ENCODE data around the gene ORMDL2. TPM values are rescaled to one million over a fixed set of nuclear protein-coding genes. Genes with fewer than 3 reads are reported as not detected.
"Not testable (repeated sequence)": the region's sequence is repeated elsewhere in the genome, so short reads cannot be mapped to it uniquely, and the experiment has no call there.

ORMDL2 gene
- polyA plus RNA-seq, 1 donor: 16.4 TPM

DNA sequence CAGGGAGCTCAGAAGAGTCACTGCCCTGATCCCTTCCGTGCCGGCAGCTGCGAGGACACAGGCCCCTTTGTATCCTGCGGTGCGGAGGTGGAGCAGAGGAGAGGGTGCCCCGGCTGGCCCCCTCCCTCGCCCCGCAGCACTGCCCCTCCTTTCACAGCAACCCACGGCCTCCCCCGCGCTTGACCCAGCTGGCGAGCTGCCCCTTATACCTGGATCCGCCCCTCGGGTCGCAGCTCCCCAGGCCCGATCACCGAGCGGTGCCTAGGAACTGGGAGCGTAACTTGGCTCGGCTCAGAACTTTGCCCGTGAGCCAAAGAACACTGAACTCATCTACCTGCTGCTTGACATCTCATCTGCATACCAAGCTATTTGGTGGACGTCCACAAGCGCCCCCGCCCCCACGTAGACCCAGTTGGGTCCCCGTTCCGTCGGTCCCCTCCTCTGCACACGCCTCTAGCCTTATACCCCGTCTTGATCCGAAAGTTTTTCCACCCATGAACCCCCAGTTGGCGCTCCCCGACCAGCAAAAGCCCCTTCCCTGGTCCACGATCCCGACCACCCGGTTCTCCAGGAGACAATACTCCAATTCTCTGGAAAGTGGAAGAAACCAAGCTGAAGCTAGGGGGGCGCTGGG lies 12.2 kb downstream of the ORMDL2 start:
- peak; percentile 54 for DNase-seq

DNA sequence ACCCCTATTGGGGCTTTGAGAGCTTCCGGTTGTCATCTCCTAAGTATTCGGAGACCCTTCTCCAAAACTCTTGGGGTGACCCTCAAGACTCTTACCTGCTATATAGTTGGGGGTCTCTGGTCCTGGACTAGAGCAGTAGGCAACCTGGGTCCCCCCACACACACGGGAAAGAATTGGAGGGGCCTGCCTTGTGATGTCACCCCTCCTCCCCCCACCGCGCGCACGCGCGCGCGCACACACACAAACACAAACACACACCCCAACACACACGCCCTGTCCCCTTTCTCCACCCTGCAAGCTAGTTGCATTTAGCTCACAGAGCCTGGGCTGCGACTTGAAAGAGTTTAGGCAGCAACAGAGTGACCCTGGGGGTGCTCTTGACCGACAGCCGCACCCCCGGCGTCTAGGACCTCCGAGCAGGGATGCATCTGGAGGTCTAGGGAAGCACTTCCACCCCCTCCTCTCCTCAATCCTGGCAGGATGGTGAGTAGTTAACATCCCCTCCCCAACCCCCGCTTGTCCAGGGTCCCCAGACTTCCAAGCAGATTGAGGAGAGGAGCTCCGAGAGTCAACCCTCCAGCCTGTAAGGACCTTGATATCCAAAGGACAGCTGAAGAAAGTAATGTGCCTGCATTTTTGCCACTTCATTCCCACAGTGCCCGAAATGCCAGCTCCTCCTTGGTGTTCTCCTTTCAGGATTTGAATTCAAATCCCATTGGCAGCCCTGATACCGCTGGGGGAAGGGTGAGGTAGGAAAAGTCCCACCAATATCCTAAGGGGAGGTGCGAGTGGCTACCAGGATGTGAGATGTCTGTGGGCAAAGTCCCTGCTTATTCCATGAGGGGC lies 13.0 kb downstream of the ORMDL2 start:
- peak; percentile 93 for DNase-seq

DNA sequence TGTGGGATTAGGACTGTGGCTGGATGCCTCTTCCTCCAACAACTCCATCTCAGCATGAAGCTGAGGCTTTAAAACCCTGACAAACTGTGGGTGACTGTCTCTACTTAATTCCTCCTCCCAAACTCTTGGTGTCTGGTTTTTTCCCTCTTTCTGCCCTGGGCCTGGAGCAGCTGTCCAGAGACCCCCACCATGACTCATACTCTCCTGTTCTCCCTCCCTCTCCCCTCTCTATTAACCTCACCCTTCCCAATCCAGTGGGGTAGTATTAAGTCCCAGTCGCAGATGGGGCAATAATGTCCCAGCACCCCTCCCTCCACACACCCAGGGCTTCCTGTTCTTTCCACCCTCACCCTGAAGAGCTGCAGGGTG lies 13.6 kb downstream of the ORMDL2 start:
- peak; percentile 49 for DNase-seq

DNA sequence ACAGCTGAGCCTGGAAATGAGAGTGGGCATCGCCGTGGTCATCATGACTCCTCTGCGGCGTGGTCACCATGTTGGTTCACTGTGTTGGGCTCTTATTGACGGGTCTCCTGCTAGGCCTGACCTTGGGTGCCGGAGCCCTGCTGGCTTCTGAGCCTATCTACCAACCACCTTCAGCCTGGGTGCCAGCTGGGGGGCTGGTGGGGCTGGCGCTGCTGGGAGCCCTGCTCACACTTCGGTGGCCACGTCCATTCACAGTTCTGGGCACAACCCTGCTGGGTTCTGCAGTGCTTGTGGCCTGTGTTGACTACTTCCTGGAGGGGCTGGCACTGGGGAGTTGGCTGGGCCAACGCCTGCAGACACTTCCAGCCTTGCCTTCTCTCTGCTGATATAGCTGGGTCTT lies 15.2 kb downstream of the ORMDL2 start:
- no peak for DNase-seq

DNA sequence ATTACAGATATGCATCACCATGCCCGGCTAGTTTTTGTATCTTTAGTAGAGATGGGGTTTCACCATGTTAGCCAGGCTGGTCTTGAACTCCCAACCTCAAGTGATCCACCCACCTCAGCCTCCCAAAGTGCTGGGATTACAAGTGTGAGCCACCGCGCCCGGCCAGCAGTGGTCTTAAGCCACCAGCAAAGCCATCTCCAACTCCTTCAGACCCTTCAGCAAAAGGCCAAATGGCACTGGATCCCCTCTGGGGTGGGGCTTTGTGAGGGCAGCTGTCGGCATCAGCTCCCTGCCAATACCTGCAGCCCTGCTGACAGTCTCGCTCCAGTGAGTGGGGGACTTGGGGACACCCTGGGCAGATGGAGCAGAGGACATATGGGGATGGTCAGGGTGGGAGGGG lies 16.6 kb downstream of the ORMDL2 start:
- DNase-seq: not testable (repeated sequence)

DNA sequence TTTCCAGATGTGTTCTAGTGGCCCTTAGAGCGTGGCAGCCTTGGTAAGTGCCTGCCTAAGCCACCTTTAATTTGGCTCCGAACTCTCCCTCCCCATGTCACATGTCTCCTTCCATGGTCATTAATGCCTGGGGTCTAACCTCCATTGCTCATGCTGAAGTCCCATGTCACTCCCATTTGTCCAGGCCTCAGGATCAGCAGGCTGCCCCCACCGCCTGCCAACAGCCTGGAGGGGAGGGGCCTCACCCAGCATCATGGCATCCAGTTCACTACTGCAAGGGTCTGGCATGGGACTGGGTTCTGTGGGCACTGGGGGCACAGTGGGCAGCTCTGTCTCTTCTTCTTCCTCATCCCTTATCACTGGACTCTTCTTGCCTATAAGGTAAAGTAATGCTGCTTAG lies 20.5 kb downstream of the ORMDL2 start:
- no peak for DNase-seq

DNA sequence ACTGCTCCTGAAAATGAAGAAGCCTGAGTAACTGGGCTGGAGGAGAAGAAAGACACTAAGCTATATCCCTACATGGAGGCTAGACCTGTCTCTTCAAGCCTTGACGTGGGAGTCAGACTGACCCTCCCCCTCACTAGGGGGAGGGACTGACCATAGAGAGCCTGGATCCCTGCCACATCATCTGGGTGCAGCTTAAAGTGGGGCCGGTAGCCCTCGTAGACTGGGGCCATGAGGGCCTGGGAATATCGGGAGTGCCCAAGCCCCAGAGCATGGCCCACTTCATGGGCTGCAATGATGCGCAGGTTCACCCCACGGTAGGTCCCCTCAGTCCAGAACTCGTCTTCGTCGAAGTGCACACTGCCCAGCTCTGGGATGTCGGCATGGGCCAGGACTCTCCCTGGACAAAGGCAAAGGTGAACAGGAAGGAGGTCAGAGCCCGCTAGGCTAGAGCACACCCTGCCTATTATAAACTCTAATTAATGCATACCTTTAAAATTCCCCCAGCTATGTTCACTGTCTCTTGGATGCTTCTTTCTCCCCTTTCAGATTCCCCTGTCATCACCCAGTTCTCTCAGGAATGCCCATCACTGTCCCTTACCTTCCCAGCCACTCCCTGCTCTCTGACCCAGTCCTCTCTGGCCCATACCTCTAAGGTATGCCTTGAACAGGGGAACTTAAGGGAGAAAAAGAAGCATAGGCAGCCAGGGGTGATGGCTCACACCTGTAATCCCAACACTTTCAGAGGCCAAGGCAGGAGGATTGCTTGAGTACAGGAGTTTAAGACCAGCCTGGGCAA lies 21.7 kb downstream of the ORMDL2 start:
- DNase-seq: no peak

DNA sequence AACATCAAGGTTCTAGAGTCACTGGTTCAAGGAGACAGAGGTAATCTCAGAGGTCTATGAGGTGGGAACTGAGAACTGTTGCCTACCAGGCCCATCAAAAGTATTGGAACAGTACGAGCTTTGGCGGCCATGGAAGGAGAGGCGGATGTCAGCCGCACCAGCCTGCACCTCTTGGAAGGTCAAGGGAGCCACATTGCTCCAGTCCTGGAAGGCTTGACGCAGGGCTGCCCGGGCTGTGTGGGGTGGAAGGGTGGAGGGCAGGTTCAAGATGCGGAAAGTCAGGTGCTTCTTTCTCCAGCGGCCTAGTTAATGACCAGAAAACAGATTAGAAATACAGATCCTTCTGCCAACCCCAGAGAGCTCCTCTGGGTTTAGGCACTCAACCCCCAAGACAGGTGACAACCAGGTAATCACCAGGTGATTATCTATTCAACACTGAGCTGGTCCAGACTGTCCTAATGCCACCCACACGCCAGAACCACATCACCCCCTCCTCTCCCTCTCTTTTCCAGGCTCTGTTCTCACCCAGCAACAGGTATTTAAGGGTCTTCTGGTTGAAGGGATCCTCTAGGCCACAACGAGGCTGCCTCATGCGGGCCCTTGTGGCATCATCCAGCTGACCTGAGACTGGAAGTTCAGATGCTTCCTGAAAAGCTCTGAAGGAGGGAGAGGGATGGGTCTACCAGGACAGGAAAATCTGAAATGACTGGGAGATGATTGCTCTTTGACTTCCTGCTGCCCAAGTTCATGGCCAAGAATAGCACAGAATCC lies 22.9 kb downstream of the ORMDL2 start:
- no peak for DNase-seq

DNA sequence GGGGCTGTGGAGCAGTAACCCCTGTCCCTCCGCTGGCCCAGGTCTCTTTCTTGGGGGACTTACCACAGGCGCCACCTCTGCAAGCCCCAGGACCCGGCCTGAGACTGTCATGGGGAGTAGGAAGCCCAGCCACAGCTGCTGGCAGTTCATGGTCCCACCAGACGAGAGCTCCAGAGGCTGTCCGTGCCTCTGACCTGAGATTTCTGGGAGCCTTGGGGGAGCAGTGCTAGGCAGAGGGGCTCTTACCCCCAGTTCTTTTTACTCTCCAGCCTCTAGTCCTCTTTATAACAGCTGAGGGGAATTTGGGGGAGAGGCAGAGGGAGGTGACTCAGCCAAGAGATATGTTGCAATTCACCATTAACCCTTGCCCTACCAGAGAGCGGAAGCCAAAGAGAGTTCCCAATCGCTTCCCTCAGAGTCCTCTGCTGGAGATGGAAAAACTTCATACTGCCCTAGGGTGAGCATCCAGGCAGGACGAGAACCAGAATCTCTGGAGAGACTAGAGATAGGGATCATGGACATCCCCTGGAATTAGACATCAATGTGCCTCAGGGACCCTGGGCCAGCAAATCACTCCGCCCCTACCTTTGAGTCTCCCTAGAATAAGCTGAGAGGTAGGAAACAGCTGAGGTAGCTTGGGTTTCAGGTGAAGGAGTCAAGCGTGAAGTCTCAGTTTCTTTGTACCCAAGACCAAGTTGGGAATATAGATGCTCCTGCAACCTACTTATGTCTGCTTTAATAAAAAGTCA lies 25.0 kb downstream of the ORMDL2 start, which contains the start of gene MMP19:
TSS of gene MMP19 (minus strand) at position 256 of the 749 bp plus-strand sequence. CDS start at position 150, 106 bp downstream.
- no peak for DNase-seq

DNA sequence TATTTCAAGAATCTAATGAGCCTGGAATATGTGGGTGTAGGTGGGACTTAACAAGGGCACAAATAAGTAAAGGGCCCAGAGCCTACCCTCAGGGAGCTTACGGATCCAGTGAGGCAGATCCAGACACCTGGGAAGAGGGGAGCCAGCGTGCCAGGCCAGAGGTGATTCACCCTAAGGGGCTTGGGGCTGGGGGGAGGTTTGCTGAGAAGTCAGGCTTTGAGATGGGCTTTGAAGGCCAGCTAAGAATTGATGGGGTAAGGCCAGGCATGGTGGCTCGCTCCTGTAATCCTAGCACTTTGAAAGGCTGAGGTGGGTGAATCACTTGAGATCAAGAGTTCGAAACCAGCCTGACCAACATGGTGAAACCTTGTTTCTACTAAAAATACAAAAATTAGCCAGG lies 25.6 kb downstream of the ORMDL2 start:
- DNase-seq: no peak

DNA sequence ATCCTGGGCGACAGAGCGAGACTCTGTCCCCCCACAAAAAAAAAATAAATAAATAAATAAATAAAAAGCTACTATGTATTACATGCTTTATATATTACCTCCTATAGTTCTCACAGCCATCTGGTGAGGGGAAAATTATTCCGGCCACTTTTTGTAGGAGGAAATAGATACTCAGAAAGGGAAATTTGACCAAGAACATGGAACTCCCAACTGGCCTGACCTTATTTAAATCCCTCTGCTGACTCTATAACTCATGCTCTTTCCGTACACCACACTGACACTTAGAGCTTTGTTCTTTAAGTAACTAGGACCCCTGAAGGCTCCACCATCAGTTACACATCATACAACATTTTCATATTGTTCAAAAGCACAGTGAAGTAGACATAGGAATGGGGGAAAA lies 27.1 kb downstream of the ORMDL2 start:
- no peak for DNase-seq

DNA sequence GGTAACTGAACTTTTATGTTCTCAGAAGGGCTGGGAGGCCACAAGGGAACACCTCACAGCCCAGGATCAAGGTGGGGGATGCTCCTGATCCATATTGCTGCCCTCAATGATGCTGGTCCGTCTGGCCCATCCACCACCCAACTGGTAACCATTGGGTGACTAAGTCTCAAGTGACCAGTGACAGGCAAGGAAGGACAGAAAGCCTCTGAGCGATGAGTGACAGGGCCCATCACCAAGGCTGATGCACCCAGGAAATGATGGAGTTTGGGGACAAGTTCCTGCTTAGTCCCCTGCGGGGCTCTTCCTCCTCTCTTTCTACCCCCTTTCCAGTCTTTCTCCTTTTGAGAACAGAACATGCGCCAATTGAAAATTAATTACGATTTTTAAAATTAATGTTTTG lies 27.5 kb downstream of the ORMDL2 start:
- no peak for DNase-seq

DNA sequence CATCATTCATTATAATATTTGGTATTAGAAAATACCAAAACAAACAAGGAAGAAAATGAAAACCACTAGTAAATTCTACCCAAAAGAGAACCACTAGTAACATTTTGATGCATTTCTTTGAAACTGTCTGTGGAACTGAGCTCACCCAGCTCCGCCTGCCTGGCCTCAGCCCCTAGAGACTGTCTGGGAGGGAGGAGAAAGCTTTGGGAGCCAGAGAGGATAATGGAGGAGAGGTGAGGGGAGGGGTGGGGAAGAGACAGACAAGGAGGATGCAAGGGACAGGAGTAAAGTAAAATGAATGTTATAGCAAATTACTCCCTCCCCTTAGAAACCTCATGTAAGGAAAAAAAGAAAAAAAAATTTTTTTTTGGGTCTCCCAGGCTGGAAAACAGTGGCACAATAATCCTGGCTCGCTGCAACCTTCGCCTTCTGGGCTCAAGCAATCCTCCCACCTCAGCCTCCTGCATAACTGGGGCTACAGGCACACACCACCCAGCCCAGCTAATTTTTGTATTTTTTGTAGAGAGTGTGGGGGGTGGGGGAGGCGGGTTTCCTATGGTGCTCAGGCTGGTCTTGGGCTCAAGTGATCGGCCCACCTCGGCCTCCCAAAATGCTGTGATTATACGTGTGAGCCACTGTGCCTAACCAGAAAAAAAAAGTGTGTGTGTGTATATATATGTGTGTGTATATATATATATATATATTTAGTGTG lies 28.1 kb downstream of the ORMDL2 start:
- no peak for DNase-seq

DNA sequence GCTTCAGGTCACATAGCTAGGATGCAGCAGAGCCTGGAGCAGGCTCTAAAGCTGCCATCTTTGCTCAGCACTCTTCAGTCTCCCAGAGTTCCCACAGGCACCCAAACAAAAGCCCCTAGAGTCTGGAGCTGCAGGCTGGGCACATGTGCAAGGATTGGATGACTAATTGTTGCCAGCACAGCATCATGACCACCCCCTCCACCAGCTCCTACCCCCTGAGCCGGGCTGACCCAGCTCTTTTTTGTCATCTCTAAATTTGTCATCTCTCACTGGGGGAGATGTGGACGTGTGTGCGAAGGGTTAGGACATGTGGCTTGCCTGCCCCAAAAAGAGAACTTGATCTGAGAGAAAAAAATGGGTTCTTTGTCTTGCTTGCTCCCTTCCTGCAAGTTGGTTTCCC lies 29.2 kb downstream of the ORMDL2 start:
- no peak for DNase-seq

DNA sequence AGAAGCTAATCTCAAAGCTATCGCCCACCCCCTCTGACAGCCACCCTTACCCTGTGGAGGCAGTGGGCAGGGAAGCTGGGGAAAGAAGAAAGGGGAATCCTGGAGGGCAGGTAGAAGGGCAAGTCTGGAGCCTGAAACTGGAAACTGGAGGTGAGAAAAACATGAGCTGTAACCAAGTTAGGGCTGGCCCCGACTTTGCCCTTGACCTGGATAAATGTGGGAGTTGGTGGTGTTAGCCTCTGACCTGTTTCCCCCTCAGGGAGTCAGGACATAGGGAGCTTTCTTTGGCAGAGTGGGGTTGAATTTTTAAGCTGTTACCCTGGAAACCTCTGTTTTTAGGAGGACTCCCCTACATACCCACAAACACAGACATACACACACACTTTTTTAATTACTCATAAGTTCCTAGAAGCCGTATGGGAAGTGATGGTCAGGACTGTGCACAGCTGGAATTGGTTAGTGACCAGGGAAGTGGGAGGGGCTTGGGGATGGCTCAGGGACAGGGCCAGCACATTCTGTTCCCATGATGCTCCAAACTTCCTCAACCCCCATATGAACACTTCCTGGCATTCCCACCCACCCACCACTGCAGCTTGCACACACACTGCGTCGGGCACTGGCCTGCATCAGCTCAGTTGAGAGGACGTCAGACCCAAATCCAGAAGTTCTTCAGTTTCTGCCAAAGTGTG lies 29.9 kb downstream of the ORMDL2 start:
- DNase-seq: peak; percentile 93

DNA sequence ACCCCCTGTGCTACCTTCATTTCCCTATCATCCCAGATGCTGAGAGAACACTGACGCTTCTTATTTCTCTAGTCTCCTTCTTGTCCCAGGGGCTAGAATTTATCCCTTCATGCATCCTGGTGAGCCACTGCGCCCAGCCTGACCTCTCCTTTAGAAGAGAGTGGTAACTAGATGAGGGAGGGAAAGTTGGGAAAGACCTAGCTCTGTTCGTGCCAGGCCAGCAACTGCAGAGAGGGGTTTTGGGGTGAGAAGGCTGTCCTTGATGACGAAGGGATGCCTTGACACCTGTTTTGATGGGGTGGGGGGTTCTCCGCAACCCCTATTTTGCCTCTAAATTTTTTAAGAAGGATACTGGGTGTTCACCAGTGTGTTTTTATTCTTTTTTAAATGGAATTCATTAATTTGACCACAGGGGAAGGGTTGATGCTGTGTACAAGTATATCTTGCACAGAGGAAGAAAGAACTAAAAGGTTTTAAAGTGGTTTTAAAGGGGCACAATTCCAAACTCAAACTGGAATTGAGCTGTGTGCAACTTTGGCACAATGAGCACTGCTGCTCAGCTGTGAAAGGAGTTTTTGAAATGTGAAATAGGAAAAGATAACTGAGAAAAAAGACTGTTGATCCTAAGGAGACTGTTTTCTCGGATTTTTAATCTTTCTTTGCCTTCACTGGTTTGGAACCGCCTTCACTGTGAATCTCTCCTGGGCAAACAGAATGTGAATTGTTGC lies 31.9 kb downstream of the ORMDL2 start:
- DNase-seq: no peak

DNA sequence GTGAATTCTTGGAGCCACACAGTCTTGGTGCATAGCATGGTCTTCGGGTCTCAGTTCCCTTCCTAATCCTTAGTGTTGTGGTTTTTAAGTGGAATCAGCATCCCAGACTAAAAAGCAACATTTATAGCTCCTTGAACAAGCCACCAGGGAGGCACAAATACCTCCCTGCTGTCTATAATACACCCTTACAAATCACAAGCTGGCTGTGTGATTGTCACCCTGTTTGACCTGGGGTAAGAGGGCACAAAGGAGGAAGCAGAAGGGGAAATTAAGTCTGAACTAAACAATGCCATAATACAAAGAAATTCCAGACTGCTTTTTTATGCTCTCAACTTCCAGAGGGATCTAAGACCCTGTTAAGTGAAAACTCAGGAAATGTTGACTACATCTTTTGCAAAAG lies 32.6 kb downstream of the ORMDL2 start:
- DNase-seq: no peak

DNA sequence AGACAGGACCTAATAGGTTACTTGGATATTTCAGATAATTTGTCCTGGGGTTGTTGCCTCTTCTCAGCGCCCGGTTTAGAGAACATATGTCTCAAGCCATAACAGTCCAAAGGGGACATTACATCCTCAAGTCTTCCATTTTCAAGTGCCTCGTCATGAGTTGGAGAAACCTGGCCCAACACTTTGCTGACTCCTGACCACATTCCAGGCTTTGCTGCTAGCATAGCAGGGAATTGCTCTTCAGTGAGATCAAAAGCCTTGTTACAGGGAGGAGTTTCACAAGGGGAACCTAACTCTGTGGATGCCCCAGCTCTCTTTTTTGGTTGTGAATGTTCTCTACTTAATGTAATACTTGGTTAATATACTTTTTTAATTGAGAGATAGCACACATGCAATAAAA lies 33.1 kb downstream of the ORMDL2 start:
- DNase-seq: no peak

DNA sequence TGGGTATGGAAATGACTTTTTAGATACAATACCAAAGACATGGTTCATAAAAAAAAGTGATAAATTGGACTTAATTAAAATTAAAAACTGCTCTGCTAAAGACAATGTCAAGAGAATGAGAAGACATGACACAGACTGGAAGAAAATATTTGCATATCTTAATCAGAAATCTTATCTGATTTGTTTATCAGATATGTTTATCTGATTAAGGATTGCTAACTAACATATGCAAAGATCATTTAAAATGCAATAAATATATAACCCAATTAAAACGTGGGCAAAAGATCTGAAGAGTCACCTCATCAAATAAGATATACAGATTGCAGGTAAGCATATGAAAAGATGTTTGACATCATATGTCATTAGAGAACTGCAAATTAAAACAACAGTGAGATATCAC lies 34.9 kb downstream of the ORMDL2 start:
- no peak for DNase-seq

DNA sequence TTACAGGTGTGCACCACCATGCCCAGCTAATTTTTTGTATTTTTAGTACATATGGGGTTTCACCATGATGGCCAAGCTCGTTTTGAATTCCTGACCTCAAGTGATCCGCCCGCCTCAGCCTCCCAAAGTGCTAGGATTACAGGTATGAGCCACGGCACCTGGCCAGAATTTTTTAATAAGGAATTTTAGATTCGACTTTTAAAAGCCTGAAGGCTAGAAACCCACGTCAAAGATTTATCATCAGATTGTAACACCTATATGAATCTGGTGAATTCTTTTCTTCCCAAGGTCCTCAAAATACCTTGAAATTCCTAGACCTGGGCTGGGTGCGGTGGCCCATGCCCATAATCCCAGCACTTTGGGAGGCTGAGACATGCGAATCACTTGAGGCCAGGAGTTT lies 43.6 kb downstream of the ORMDL2 start:
- DNase-seq: no peak
